Trophoblast cell (in vitro differentiated cells and primary cell): ENCODE measurements around the gene PAN2.

ENCODE experiments used
- DNase-seq, 2 donors: peaks; one replicate each; pipeline ENCODE4 v3.0.0-alpha.2; 2016
- H2AFZ ChIP-seq: 2 replicates; pipeline ENCODE4 v1.6.1; 2013; ENCODE audit warnings: low read length, moderate library complexity, mild to moderate bottlenecking; ENCODE audit not compliant: insufficient read depth, poor library complexity
- H2AK5ac ChIP-seq: 2 replicates; pipeline ENCODE4 v1.6.1; 2013; ENCODE audit warnings: mild to moderate bottlenecking, low read length
- H2BK120ac ChIP-seq: 2 replicates; pipeline ENCODE4 v1.6.1; 2013; ENCODE audit warnings: low read length, mild to moderate bottlenecking, moderate library complexity; ENCODE audit not compliant: insufficient read depth, poor library complexity
- H2BK12ac ChIP-seq: 2 replicates; pipeline ENCODE4 v1.6.1; 2013; ENCODE audit warnings: mild to moderate bottlenecking, low read length, moderate library complexity
- H2BK5ac ChIP-seq: 2 replicates; pipeline ENCODE4 v1.6.1; 2013; ENCODE audit warnings: low read length, low read depth, moderate library complexity, mild to moderate bottlenecking; ENCODE audit not compliant: poor library complexity
- H3K14ac ChIP-seq: 2 replicates; pipeline ENCODE4 v1.6.1; 2013; ENCODE audit warnings: mild to moderate bottlenecking, low read length
- H3K18ac ChIP-seq: 2 replicates; pipeline ENCODE4 v1.6.1; 2013; ENCODE audit warnings: mild to moderate bottlenecking, low read length
- H3K23ac ChIP-seq: 2 replicates; pipeline ENCODE4 v1.6.1; 2013; ENCODE audit warnings: low read length
- H3K27ac ChIP-seq: 2 replicates; pipeline ENCODE4 v1.5.1; 2013; ENCODE audit warnings: low read depth, mild to moderate bottlenecking, inconsistent platforms, low read length, moderate library complexity
- H3K27me3 ChIP-seq: 2 replicates; pipeline ENCODE4 v1.6.1; 2013; ENCODE audit warnings: inconsistent platforms, mild to moderate bottlenecking, low read length, moderate library complexity; ENCODE audit not compliant: insufficient read depth
- H3K36me3 ChIP-seq, 2 experiments: 1 replicate in 1 of 2; 2 replicates in 1 of 2; pipeline ENCODE4 v1.6.1; 2013; ENCODE audit warnings: low read length in 2 of 2, mild to moderate bottlenecking in 2 of 2, moderate library complexity in 1 of 2; ENCODE audit not compliant: insufficient read depth in 2 of 2, control insufficient read depth in 1 of 2
- H3K4ac ChIP-seq: 2 replicates; pipeline ENCODE4 v1.6.1; 2013; ENCODE audit warnings: low read depth, mild to moderate bottlenecking, low read length, moderate library complexity
- H3K4me1 ChIP-seq, 2 experiments: 1 replicate in 1 of 2; 2 replicates in 1 of 2; pipeline ENCODE4 v1.6.1; 2013; ENCODE audit warnings: low read length in 2 of 2, mild to moderate bottlenecking in 2 of 2, moderate library complexity in 1 of 2; ENCODE audit not compliant: insufficient read depth in 2 of 2, control insufficient read depth in 1 of 2
- H3K4me2 ChIP-seq: 2 replicates; pipeline ENCODE4 v1.6.1; 2013; ENCODE audit warnings: inconsistent platforms, mild to moderate bottlenecking, low read length, moderate library complexity
- H3K4me3 ChIP-seq: 2 replicates; pipeline ENCODE4 v1.5.1; 2013; ENCODE audit warnings: mild to moderate bottlenecking, low read depth, low read length, inconsistent platforms
- H3K79me1 ChIP-seq: one replicate; pipeline ENCODE4 v1.6.1; 2013; ENCODE audit warnings: low read length
- H3K79me2 ChIP-seq: 2 replicates; pipeline ENCODE4 v1.6.1; 2013; ENCODE audit warnings: low read length, mild to moderate bottlenecking; ENCODE audit not compliant: control insufficient read depth, insufficient read depth, poor library complexity
- H3K9ac ChIP-seq: 2 replicates; pipeline ENCODE4 v1.6.1; 2013; ENCODE audit warnings: mild to moderate bottlenecking, low read length
- H3K9me3 ChIP-seq: 2 replicates; pipeline ENCODE4 v1.6.1; 2013; ENCODE audit warnings: low read depth, mild to moderate bottlenecking, control low read depth, inconsistent platforms, low read length; ENCODE audit not compliant: insufficient read depth
- H4K12ac ChIP-seq: 2 replicates; pipeline ENCODE4 v1.6.1; 2013; ENCODE audit warnings: low read depth, mild to moderate bottlenecking, low read length, moderate library complexity
- H4K8ac ChIP-seq: 2 replicates; pipeline ENCODE4 v1.6.1; 2013; ENCODE audit warnings: low read depth, mild to moderate bottlenecking, low read length, moderate library complexity
- H4K91ac ChIP-seq: one replicate; pipeline ENCODE4 v1.6.1; 2013; ENCODE audit warnings: low read depth, mild to moderate bottlenecking, low read length, moderate library complexity
- WGBS: extraction: QIAGEN DNeasy Blood & Tissue Kit; methylation state at CpG from one replicate; pipeline ENCODE4 v1.1.7; 2013; ENCODE audit warnings: missing lambda C conversion rate; ENCODE audit not compliant: insufficient read length, insufficient coverage; ENCODE audit errors: extremely low coverage; 5-methylcytosine and 5-hydroxymethylcytosine counted together

The PAN2 gene

DNA sequence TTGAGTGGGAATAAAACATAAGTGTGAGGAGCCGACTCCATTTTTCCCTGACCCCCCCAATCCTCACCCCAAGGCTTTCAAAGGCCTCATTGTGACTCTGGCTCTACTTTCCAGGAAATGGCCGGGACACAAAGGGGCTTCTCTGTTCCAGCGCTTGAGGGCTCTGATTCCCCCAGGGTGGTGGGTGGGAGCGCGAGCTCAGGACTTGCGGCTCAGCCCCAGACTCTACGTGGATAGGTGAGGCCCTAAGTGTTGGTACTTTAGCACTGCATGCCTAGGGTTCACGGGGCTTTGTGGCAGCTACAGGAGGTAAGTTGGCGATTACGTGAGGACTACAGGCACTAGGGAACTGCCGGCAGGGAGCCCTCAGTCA, 18.6 kb downstream of the PAN2 start:
- peak overlapping the region; percentile 97 for H3K4me3 ChIP-seq
- peak overlapping the region; percentile 71 for H4K12ac ChIP-seq
- H3K27ac ChIP-seq: peak overlapping the region; percentile 83
- peak overlapping the region; percentile 80 for H2AFZ ChIP-seq
- H3K4me2 ChIP-seq: peak overlapping the region; percentile 92
- H3K9me3 ChIP-seq: no peaks in the 10 kb centered on the region
- DNase-seq: no peak
- peaks cover 6 to 8% of the 10 kb centered on the region in 2 experiments for H3K4me1 ChIP-seq
- H3K23ac ChIP-seq: peak overlapping the region; percentile 8
- peak overlapping the region; percentile 87 for H3K18ac ChIP-seq
- no CpG with 5 or more reads among the region's 11 CpGs for WGBS
- peak overlapping the region; percentile 84 for H3K4ac ChIP-seq
- H4K8ac ChIP-seq: peak overlapping the region; percentile 94
- H3K79me1 ChIP-seq: peaks cover 9% of the 10 kb centered on the region
- H3K14ac ChIP-seq: peak overlapping the region; percentile 95
- H2BK5ac ChIP-seq: peak overlapping the region; percentile 75
- H3K36me3 ChIP-seq: peaks cover 13 to 25% of the 10 kb centered on the region in 2 experiments
- peak overlapping the region; percentile 73 for H2BK120ac ChIP-seq
- H3K27me3 ChIP-seq: no peaks in the 10 kb centered on the region
- peak overlapping the region; percentile 99 for H3K9ac ChIP-seq
- peak overlapping the region; percentile 91 for H2AK5ac ChIP-seq
- no peak overlapping the region for H2BK12ac ChIP-seq
- H3K79me2 ChIP-seq: peaks cover 12% of the 10 kb centered on the region
- H4K91ac ChIP-seq: peak overlapping the region; percentile 80

DNA sequence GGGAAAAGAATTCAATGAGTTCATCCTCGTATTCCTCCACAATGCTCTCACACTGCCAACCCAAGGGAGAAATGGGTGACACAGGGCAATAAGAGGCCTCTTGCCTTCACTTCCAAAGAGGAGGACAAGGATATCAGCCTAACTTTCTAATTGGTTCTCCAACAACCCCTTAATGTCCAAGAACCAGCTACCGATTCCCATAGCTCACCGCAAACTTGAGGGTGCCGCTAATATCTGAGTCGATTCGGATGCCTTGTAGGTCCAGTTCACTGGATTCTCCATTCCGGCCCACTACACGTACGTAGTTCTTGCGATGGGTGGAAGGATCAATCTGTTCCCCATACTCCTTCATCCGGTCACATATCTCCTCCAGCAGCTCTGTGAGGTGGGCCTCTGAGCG, 22.8 kb downstream of the PAN2 start:
- Histone ChIP-seq H2BK12ac (no peak overlapping the region), H3K4ac (no peak overlapping the region)

DNA sequence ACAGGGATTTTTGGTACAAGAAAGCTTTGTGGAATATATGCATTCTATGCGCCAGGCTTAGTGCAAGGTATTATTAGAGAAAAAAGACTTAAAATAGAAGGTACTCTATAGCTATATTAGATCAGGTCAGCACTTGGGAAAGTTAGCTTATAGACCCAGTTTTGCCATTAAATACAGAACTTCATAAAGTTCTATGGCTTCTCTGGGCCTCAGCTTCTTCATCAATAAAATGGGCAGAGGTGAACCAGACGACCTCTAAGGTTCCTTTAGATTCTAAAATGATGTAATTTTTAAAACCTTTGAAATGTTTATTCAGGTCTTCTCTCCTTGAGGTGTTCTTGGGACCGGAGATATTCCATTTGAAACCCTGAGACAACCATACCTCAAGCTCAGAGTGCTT, 25.1 kb downstream of the PAN2 start:
- DNase-seq: no peak
- Histone ChIP-seq H2BK5ac (no peak overlapping the region), H3K4me1 (no peaks in the 10 kb centered on the region), H4K12ac (no peak overlapping the region), H3K79me2 (no peaks in the 10 kb centered on the region), H3K36me3 (peaks cover 34 to 54% of the 10 kb centered on the region in 2 experiments), H3K27me3 (no peaks in the 10 kb centered on the region), H2AK5ac (no peak overlapping the region), H3K79me1 (no peaks in the 10 kb centered on the region), H2BK120ac (no peak overlapping the region), H3K4me3 (no peak overlapping the region), H3K9me3 (no peaks in the 10 kb centered on the region), H4K91ac (no peak overlapping the region), H3K4me2 (no peak overlapping the region), H3K14ac (no peak overlapping the region), H3K18ac (no peak overlapping the region), H4K8ac (no peak overlapping the region), H3K4ac (no peak overlapping the region), H2AFZ (no peak overlapping the region), H3K27ac (no peak overlapping the region), H3K9ac (no peak overlapping the region), H3K23ac (no peak overlapping the region), H2BK12ac (no peak overlapping the region)
- no CpG with 5 or more reads among the region's 3 CpGs for WGBS

More for the DNA sequence above, 22.8 kb downstream of the PAN2 start:
- no peak overlapping the region for H3K9ac ChIP-seq
- H3K23ac ChIP-seq: no peak overlapping the region
- H3K18ac ChIP-seq: no peak overlapping the region
- H3K79me1 ChIP-seq: peaks cover 8% of the 10 kb centered on the region
- H3K9me3 ChIP-seq: no peaks in the 10 kb centered on the region
- no peak overlapping the region for H2AFZ ChIP-seq
- H3K4me3 ChIP-seq: no peak overlapping the region
- H4K91ac ChIP-seq: no peak overlapping the region
- H3K14ac ChIP-seq: no peak overlapping the region
- H3K27me3 ChIP-seq: no peaks in the 10 kb centered on the region
- no peak overlapping the region for H4K8ac ChIP-seq
- H4K12ac ChIP-seq: no peak overlapping the region
- no peak overlapping the region for H2BK5ac ChIP-seq
- H3K27ac ChIP-seq: no peak overlapping the region
- peaks cover 4 to 5% of the 10 kb centered on the region in 2 experiments for H3K4me1 ChIP-seq
- H3K4me2 ChIP-seq: no peak overlapping the region
- no peak overlapping the region for H2BK120ac ChIP-seq
- DNase-seq: no peak
- H3K79me2 ChIP-seq: peaks cover 12% of the 10 kb centered on the region
- no peak overlapping the region for H2AK5ac ChIP-seq
- WGBS: no CpG with 5 or more reads among the region's 12 CpGs
- peaks cover 24 to 46% of the 10 kb centered on the region in 2 experiments for H3K36me3 ChIP-seq

DNA sequence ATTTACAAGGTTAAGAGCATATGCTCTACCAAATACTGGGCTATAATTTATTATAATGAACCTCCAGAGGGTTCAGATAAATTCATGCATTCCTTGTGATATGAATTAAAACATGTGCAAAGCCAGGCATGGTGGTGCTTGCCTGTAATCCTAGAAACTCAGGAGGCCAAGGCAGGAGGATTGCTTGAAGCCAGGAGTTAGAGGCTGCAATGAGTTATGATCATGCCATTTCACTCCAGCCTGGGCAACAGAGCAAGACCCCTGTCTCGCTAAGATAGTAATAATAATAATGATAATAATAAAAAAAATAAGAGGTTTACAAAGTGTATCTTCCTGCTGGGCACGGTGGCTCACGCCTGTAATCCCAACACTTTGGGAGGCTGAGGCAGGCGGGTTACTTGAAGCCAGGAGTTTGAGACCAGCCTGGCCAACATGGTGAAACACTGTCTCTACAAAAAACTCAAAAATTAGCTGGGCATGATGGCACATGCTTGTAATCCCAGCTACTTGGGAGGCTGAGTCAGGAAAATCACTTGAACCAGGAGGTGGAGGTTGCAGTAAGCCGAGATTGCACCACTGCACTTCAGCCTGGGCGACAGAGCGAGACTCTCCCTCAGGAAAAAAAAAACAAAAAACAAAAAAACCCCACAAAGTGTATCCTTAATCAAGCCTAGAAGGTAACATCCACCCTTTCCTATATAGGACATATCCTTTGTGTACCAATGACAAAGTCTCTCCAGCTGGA, 26.4 kb downstream of the PAN2 start:
- Histone ChIP-seq H4K8ac (no peak overlapping the region), H3K18ac (no peak overlapping the region), H3K79me1 (no peaks in the 10 kb centered on the region), H3K9ac (no peak overlapping the region), H4K91ac (no peak overlapping the region), H4K12ac (no peak overlapping the region), H3K79me2 (no peaks in the 10 kb centered on the region), H3K4ac (no peak overlapping the region), H3K4me2 (no peak overlapping the region), H3K36me3 (peaks cover 36 to 54% of the 10 kb centered on the region in 2 experiments), H2BK5ac (no peak overlapping the region), H2BK120ac (no peak overlapping the region), H2AK5ac (no peak overlapping the region), H3K4me3 (no peak overlapping the region), H2BK12ac (no peak overlapping the region), H2AFZ (no peak overlapping the region), H3K27ac (no peak overlapping the region), H3K27me3 (no peaks in the 10 kb centered on the region), H3K14ac (no peak overlapping the region), H3K23ac (no peak overlapping the region), H3K9me3 (no peaks in the 10 kb centered on the region), H3K4me1 (no peaks in the 10 kb centered on the region)
- no CpG with 5 or more reads among the region's 7 CpGs for WGBS
- DNase-seq: no peak
